RWPE2 (cell line): ENCODE results near the gene NAV3.

Experiments used
- ATAC-seq: fragments of 200-7000 bp; cut with Tn5 transposase; 3 replicates; pipeline ENCODE4 v1.9.1; 2021; ENCODE audit warnings: low read depth
- DNase-seq: peaks from one replicate; pipeline ENCODE4 v3.0.0-alpha.2; 2020; ENCODE audit warnings: low spot score
- H3K27ac ChIP-seq: fragments of 450-650 bp; 2 replicates; pipeline ENCODE4 v1.5.1; 2017; ENCODE audit warnings: mild to moderate bottlenecking; ENCODE audit not compliant: poor library complexity, severe bottlenecking
- H3K27me3 ChIP-seq: fragments of 250-450 bp; sonication (Bioruptor Pico); 2 replicates; pipeline ENCODE4 v1.5.1; 2021; ENCODE audit warnings: mild to moderate bottlenecking, moderate library complexity; ENCODE audit not compliant: insufficient read depth, poor library complexity, severe bottlenecking
- H3K36me3 ChIP-seq: fragments of 250-450 bp; sonication (Bioruptor Pico); 2 replicates; pipeline ENCODE4 v1.5.1; 2020; ENCODE audit warnings: low read depth, mild to moderate bottlenecking, moderate library complexity
- H3K4me1 ChIP-seq: fragments of 250-450 bp; sonication (Bioruptor Pico); 2 replicates; pipeline ENCODE4 v1.5.1; 2021; ENCODE audit warnings: mild to moderate bottlenecking, moderate library complexity; ENCODE audit not compliant: insufficient read depth, poor library complexity, severe bottlenecking
- H3K4me3 ChIP-seq: fragments of 250-450 bp; sonication (Bioruptor Pico); 2 replicates; pipeline ENCODE4 v1.5.1; 2021; ENCODE audit warnings: mild to moderate bottlenecking, moderate library complexity; ENCODE audit not compliant: severe bottlenecking
- H3K9me3 ChIP-seq: fragments of 250-450 bp; sonication (Bioruptor Pico); 2 replicates; pipeline ENCODE4 v1.5.1; 2021; ENCODE audit warnings: mild to moderate bottlenecking, moderate library complexity; ENCODE audit not compliant: severe bottlenecking
- TF ChIP-seq, protein P1 (sequence below): fragments of 450-650 bp; IDR thresholded peaks from one replicate; pipeline ENCODE4 v1.5.1; 2017; ENCODE audit warnings: mild to moderate bottlenecking, moderate library complexity; ENCODE audit not compliant: poor library complexity, severe bottlenecking

Gene NAV3

DNA sequence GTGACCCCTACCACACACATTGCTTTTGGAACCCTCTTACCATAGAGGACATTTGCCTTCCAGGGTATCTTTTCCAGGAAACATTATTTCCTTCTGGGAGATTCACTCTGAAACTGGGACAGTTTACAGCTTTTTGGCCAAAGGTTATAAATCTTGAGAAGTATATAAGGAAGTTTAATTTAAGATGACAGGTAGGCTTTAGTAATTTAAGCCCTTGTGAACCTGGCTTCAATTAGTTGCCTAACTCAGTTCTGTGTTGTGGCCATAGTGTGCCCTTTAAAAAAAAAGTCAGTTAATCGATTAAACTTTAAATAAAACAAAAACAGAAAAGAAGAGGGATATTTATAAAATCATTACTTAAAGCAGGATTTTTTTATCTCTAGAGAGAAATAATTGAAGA, 142.9 kb downstream of the NAV3 start:
- Histone ChIP-seq H3K4me1 (no peaks in the 10 kb centered on the region), H3K36me3 (no peaks in the 10 kb centered on the region), H3K4me3 (no peak overlapping the region), H3K27me3 (no peaks in the 10 kb centered on the region), H3K9me3 (no peaks in the 10 kb centered on the region), H3K27ac (no peak overlapping the region)
- TF ChIP-seq, protein P1, sequence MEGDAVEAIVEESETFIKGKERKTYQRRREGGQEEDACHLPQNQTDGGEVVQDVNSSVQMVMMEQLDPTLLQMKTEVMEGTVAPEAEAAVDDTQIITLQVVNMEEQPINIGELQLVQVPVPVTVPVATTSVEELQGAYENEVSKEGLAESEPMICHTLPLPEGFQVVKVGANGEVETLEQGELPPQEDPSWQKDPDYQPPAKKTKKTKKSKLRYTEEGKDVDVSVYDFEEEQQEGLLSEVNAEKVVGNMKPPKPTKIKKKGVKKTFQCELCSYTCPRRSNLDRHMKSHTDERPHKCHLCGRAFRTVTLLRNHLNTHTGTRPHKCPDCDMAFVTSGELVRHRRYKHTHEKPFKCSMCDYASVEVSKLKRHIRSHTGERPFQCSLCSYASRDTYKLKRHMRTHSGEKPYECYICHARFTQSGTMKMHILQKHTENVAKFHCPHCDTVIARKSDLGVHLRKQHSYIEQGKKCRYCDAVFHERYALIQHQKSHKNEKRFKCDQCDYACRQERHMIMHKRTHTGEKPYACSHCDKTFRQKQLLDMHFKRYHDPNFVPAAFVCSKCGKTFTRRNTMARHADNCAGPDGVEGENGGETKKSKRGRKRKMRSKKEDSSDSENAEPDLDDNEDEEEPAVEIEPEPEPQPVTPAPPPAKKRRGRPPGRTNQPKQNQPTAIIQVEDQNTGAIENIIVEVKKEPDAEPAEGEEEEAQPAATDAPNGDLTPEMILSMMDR, result no peak
- ATAC-seq, result no peak
- no peak for DNase-seq

DNA sequence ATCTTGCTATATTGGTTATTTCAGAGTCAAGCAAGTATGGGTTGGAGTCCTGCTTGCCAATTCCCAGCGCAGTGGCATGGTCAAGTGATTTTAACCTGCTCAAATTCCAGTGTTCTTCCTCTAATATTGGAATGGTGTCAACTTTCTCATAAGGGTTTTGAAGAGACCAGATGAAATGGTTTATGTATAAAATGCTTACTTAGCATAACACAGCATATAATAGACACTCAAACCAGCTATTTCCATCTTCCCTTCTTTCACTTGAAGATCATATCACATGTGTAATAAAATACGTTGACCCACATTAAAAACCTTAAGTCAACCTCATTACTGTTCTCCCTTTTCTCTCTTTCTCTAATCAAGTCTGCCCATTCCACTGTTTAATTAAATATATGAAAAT, 144.0 kb downstream of the NAV3 start:
- no peak for DNase-seq
- no peak overlapping the region for H3K4me3 ChIP-seq
- H3K36me3 ChIP-seq, result no peaks in the 10 kb centered on the region
- H3K27ac ChIP-seq, result no peak overlapping the region
- no peaks in the 10 kb centered on the region for H3K27me3 ChIP-seq
- no peak for ATAC-seq
- TF ChIP-seq, protein P1, result no peak
- H3K9me3 ChIP-seq, result no peaks in the 10 kb centered on the region
- no peaks in the 10 kb centered on the region for H3K4me1 ChIP-seq

DNA sequence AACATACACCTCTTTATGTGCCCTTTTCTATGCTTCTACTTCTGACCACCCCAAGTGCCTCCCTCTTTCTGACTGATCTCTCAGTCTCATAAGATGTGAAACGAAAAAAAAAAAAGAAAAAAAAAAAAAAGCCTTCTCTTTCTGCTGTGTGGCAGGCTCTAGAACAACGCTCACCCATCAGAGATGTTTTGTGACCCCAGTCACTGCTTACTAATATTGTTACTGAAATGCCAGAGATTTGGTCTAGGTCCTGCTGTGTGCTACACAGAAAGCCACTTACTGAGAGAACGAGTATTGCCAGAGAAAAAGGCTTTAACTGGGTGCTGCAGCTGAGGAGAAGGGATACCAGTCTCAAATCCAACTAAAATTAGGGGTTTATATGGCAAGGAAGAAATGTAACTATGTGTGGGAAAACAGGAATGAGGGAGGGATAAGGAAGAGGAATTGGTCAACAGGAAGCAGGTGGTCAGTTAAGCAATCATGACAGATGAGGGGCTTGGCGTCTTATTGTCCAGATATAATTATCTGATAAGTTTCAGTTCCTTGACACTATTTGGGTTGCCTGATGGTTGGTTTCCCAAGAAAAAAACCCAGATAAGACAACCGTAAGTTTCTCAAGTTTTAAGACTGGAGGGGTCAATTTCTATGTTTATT, 149.0 kb downstream of the NAV3 start:
- no peak for DNase-seq
- Histone ChIP-seq H3K27ac (no peak overlapping the region), H3K9me3 (no peaks in the 10 kb centered on the region), H3K4me1 (no peaks in the 10 kb centered on the region), H3K27me3 (no peaks in the 10 kb centered on the region), H3K36me3 (no peaks in the 10 kb centered on the region), H3K4me3 (no peak overlapping the region)
- TF ChIP-seq, protein P1, result no peak
- ATAC-seq, result no peak

DNA sequence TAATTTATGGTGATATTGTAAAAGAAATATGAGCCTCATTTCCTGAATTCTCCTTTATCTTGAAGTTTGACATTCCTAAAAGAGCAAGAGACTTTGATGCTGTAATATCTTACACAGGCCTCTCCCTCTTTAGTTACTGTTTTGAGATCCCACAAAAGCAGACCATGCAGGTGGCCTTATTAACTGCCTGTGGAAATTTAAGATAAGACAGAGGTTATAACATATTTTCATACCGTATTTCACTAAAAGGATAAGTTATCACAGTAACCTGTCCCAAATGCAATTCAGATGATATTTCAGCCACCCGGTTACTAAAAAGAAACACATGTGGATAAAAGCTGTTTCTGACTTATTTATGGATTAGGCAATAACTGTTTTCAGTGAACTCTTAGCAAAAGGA, 150.1 kb downstream of the NAV3 start:
- ATAC-seq (no peak), DNase-seq (no peak)
- Histone ChIP-seq H3K27ac (no peak overlapping the region), H3K27me3 (no peaks in the 10 kb centered on the region), H3K9me3 (no peaks in the 10 kb centered on the region), H3K4me3 (no peak overlapping the region), H3K4me1 (no peaks in the 10 kb centered on the region), H3K36me3 (no peaks in the 10 kb centered on the region)
- TF ChIP-seq, protein P1, result no peak

DNA sequence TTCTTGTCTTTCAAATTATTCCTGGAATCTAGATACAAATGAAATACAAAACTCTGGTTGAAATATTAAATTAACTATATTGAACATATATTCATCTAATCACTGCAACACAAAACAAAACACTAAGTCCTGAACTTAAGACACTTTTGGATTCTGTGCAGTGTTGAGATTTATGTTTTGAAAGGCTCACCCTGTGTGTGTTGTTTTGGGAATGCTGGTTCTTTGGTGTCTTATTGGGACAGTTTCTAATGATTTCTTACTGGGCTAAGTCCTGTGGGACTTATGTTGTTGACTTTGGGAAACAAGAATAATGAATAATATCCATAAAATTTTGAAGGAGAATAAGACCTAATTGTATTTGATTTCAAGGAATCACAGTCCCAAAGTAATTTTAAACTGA, 153.2 kb downstream of the NAV3 start:
- Histone ChIP-seq H3K4me1 (no peaks in the 10 kb centered on the region), H3K27me3 (no peaks in the 10 kb centered on the region), H3K36me3 (no peaks in the 10 kb centered on the region), H3K27ac (no peak overlapping the region), H3K9me3 (no peaks in the 10 kb centered on the region), H3K4me3 (no peak overlapping the region)
- TF ChIP-seq, protein P1, result no peak
- no peak for ATAC-seq
- DNase-seq, result no peak
